ENCODE measurements around the gene GATM. TPM values are rescaled to one million over a fixed set of nuclear protein-coding genes. Genes with fewer than 3 reads are reported as not detected.

GATM gene
- polyA plus RNA-seq, 1 experiment: 0.07 TPM

- TF ChIP-seq, protein P1, sequence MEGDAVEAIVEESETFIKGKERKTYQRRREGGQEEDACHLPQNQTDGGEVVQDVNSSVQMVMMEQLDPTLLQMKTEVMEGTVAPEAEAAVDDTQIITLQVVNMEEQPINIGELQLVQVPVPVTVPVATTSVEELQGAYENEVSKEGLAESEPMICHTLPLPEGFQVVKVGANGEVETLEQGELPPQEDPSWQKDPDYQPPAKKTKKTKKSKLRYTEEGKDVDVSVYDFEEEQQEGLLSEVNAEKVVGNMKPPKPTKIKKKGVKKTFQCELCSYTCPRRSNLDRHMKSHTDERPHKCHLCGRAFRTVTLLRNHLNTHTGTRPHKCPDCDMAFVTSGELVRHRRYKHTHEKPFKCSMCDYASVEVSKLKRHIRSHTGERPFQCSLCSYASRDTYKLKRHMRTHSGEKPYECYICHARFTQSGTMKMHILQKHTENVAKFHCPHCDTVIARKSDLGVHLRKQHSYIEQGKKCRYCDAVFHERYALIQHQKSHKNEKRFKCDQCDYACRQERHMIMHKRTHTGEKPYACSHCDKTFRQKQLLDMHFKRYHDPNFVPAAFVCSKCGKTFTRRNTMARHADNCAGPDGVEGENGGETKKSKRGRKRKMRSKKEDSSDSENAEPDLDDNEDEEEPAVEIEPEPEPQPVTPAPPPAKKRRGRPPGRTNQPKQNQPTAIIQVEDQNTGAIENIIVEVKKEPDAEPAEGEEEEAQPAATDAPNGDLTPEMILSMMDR (IDR thresholded peaks at IDR 0.05; ENCODE audit: low read depth, low read length): no peak
- Histone ChIP-seq H3K27ac (ENCODE audit: low read depth, low read length) (no peak overlapping the region), H3K4me3 (ENCODE audit: low read depth, low read length) (no peak overlapping the region), H3K27me3 (ENCODE audit: control insufficient read depth, insufficient read depth, low read length) (peaks cover 54% of the 10 kb centered on the region), H3K9me3 (ENCODE audit: control insufficient read depth, insufficient read depth, low read length) (no peaks in the 10 kb centered on the region)
- DNase-seq (ENCODE audit: low read depth, low spot score): no peak
- POLR2A ChIA-PET: no interaction called here
- CTCF ChIA-PET: interaction anchor here (0.9 to 2.5 kb wide), 3 partner anchors 23 to 213 kb away, joined by 3 to 8 read pairs (median 3); no protein-coding TSS in a partner anchor
Measured at GRCh38 chr15:45376300-45376928, 1.9 kb downstream of the GATM start.

DNA sequence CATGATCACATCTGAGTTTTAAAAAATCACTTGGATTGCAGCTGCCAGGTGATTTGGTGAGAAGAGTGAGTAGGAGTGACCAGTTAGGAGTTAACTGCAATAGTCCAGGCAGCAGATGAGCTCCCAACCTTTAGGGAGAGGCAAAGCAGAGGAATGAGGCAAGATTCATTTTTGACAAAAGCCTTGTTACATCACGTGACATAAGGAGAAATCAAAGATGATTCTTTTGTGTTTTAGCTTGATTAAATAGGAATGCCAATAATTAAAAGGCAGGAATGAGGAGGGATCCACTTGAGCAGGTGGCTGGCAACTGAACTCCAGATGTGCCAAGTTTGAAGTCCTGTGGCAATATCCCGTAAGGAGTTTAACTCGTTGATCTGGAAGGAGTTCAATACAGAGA, 2.5 kb downstream of the GATM start:
- Histone ChIP-seq H3K27me3 (ENCODE audit: control insufficient read depth, insufficient read depth, low read length) (peaks cover 52% of the 10 kb centered on the region), H3K4me3 (ENCODE audit: low read depth, low read length) (no peak overlapping the region), H3K9me3 (ENCODE audit: control insufficient read depth, insufficient read depth, low read length) (no peaks in the 10 kb centered on the region), H3K27ac (ENCODE audit: low read depth, low read length) (no peak overlapping the region)
- ChIA-PET POLR2A (no interaction called here), CTCF (interaction anchor here (0.6 to 2.5 kb wide), 3 partner anchors 23 to 208 kb away, joined by 3 to 8 read pairs (median 3); no protein-coding TSS in a partner anchor)
- DNase-seq (ENCODE audit: low read depth, low spot score): no peak
- TF ChIP-seq, protein P1 (IDR thresholded peaks at IDR 0.05; ENCODE audit: low read depth, low read length): no peak

- Histone ChIP-seq H3K27me3 (ENCODE audit: control insufficient read depth, insufficient read depth, low read length) (peaks cover 37% of the 10 kb centered on the region), H3K4me3 (ENCODE audit: low read depth, low read length) (no peak overlapping the region), H3K27ac (ENCODE audit: low read depth, low read length) (no peak overlapping the region), H3K9me3 (ENCODE audit: control insufficient read depth, insufficient read depth, low read length) (no peaks in the 10 kb centered on the region)
- DNase-seq (ENCODE audit: low read depth, low spot score): no peak
- ChIA-PET CTCF (no interaction called here), POLR2A (no interaction called here)
- TF ChIP-seq, protein P1 (IDR thresholded peaks at IDR 0.05; ENCODE audit: low read depth, low read length): no peak
Measured at GRCh38 chr15:45373976-45374375, 4.4 kb downstream of the GATM start.

DNA sequence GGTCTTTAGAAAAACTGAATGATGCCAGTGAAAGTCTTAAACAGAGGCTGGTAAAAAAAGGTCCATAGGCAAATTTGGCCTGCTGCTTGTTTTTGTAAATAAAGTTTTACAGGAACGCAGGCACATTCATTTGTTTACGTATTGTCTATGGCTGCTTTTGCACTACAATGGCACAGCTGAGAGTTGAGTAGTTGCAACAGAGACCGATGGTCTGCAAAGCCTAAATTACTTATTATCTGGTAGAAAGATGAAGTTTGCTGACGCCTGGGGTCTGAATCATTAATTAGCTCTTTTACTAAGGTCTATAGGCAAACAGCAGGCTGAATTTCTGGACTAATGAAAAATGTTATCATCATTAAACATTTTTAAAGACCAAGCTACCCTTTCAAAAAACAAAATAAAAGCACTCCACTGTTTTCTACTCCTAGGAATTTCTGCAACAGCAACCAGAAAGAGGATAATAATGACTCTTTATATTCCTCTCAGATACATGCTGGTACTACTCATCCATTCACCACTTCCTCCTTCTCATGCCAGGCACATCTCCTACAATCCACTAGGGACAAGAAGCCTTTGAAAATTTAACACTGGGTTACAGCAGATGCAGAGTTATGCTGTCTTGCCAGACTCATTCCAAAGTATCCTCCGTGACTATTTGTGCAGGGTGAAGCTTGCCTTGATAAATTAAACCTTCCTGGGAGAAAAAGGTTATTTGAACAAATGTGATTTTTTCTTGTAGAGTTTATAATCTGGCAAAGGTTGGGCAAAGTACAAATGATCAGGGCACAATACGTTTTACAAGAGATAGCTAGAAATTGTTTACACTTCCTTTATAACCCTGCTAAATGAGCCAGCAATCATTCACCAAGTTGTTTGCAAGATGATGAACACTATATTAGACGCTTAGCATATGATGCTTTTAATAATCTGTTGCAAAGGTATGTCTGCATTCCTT, 6.0 kb downstream of the GATM start:
- POLR2A ChIA-PET: no interaction called here
- TF ChIP-seq, protein P1 (IDR thresholded peaks at IDR 0.05; ENCODE audit: low read depth, low read length): no peak
- Histone ChIP-seq H3K4me3 (ENCODE audit: low read depth, low read length) (no peak overlapping the region), H3K27me3 (ENCODE audit: control insufficient read depth, insufficient read depth, low read length) (peaks cover 25% of the 10 kb centered on the region), H3K27ac (ENCODE audit: low read depth, low read length) (no peak overlapping the region), H3K9me3 (ENCODE audit: control insufficient read depth, insufficient read depth, low read length) (no peaks in the 10 kb centered on the region)
- CTCF ChIA-PET: interaction anchor here (0.7 to 1.6 kb wide), 4 partner anchors 26 to 455 kb away, joined by 3 to 5 read pairs (median 4); no protein-coding TSS in a partner anchor
- DNase-seq (ENCODE audit: low read depth, low spot score): no peak

All from AG04450 (cell line).